A673 (cell line): ENCODE measurements around the gene CELF5. TPM values are rescaled to one million over a fixed set of nuclear protein-coding genes. Genes with fewer than 3 reads are reported as not detected.

Source experiments
- BruUV-seq: library from RNA; stranded (reverse); fragments of 400-500 nt; replicated peaks from 2 replicates; lab custom pipeline; 2021; lab: Mats Ljungman, UMichigan
- CTCF ChIA-PET: fragments of 300-600 bp; sonication (Branson Sonifier 250); formaldehyde crosslinking; loops from one replicate; lab custom pipeline; 2022; ENCODE audit warnings: antibody characterized with exemption; lab: Charles Lee
- POLR2A ChIA-PET: fragments of 300-600 bp; sonication (Branson Sonifier 250); formaldehyde crosslinking; loops from one replicate; lab custom pipeline; 2022; ENCODE audit warnings: antibody characterized with exemption; ENCODE audit not compliant: low non-redundant PET; lab: Charles Lee
- DNase-seq: peaks from one replicate; pipeline ENCODE4 v3.0.0-alpha.2; 2015; ENCODE audit warnings: low spot score
- H3K27ac ChIP-seq: fragments of 200-600 bp; sonication (generic); 2 replicates; pipeline ENCODE4 v1.5.1; 2016; ENCODE audit warnings: mixed run types, low read depth, mild to moderate bottlenecking, mixed read lengths, antibody characterized with exemption, low read length; ENCODE audit not compliant: poor library complexity, severe bottlenecking
- H3K27me3 ChIP-seq: fragments of 200-600 bp; sonication (generic); replicated peaks from 2 replicates; pipeline ENCODE4 v1.6.1; 2017; ENCODE audit warnings: mixed run types, low read depth, mild to moderate bottlenecking, mixed read lengths, antibody characterized with exemption, low read length; ENCODE audit not compliant: insufficient read depth, poor library complexity
- H3K36me3 ChIP-seq: fragments of 200-600 bp; sonication (generic); 2 replicates; pipeline ENCODE4 v1.6.1; 2016; ENCODE audit warnings: mixed run types, mild to moderate bottlenecking, mixed read lengths, antibody characterized with exemption, low read length; ENCODE audit not compliant: insufficient read depth, poor library complexity, severe bottlenecking
- H3K4me1 ChIP-seq: fragments of 200-600 bp; sonication (generic); 2 replicates; pipeline ENCODE4 v1.6.1; 2017; ENCODE audit warnings: mixed run types, mild to moderate bottlenecking, mixed read lengths, antibody characterized with exemption, low read length; ENCODE audit not compliant: insufficient read depth, poor library complexity, severe bottlenecking
- H3K4me3 ChIP-seq: fragments of 200-600 bp; sonication (generic); 2 replicates; pipeline ENCODE4 v1.5.1; 2016; ENCODE audit warnings: low read depth, mixed run types, mild to moderate bottlenecking, mixed read lengths, low read length; ENCODE audit not compliant: poor library complexity, severe bottlenecking
- H3K9me3 ChIP-seq: fragments of 200-600 bp; sonication (generic); 2 replicates; pipeline ENCODE4 v1.6.1; 2016; ENCODE audit warnings: mixed run types, low read depth, mild to moderate bottlenecking, mixed read lengths, antibody characterized with exemption, low read length; ENCODE audit not compliant: poor library complexity, severe bottlenecking
- CTCF ChIP-seq: fragments of 300-800, 200-600 bp; sonication (generic); conservative IDR thresholded peaks from 2 replicates; pipeline ENCODE4 v1.5.1; 2017; ENCODE audit warnings: low read depth, mild to moderate bottlenecking, antibody characterized with exemption, low read length, moderate library complexity, mixed read lengths
- EZH2 ChIP-seq: fragments of 200-600 bp; sonication (generic); IDR thresholded peaks from 2 replicates; pipeline ENCODE4 v1.6.1; 2017; ENCODE audit warnings: borderline replicate concordance, low read depth, mild to moderate bottlenecking, mixed read lengths, antibody characterized with exemption, low read length; ENCODE audit not compliant: poor library complexity, severe bottlenecking
- intact Hi-C: fragments of 100-400 bp; cut with micrococcal nuclease; formaldehyde crosslinking; loops from one replicate; pipeline ENCODE4 v1.10.0; 2022; ENCODE audit not compliant: unreplicated experiment
- total RNA-seq: library from RNA; stranded (reverse); gene quantifications from 2 replicates; pipeline ENCODE4 v1.2.3, GENCODE V29; 2021

Gene CELF5
- total RNA-seq, 1 experiment from 2014 or later, result 3.7 TPM

DNA sequence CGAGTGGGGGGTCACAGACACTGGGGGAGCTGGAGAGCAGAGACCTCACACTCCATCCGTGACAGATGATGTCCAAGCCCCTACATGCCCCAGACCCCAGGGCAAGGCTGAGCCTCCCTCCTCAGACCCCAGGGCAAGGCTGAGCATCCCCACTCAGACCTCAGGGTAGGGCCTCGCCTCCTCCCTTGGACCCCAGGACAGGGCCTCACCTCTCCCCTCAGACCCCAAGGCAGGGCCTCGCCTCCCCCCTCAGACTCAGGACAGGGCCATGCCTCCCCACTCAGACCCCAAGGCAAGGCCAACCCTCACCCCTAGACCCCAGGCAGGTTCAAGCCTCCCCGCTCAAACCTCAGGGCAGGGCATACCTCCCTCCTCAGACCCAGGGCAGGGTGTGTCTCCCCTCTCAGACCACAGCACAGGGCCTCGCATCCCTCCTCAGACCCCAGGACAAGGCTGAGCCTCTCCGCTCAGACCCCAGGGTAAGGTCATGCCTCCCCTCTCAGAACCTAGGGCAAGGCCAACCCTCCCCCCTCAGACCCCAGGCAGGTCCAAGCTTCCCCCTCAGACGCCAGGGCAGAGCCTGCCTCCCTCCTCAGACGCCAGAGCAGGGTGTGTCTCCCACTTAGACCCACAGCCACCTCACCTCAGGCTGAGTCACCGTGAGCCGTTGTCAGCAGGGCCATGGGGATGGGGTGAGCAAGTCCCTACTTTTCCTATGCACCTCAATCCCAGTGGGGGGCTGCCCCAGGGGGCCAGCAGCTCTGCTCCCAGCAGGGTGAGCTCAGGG lies 47.6 kb upstream of the CELF5 start:
- no TSS peak for BruUV-seq
- DNase-seq, result peak; percentile 48
- POLR2A ChIA-PET, result no interaction called here
- H3K27me3 ChIP-seq, result no peaks in the 10 kb centered on the region
- H3K9me3 ChIP-seq, result no peaks in the 10 kb centered on the region
- no peaks in the 10 kb centered on the region for H3K4me1 ChIP-seq
- no peaks in the 10 kb centered on the region for H3K36me3 ChIP-seq
- H3K4me3 ChIP-seq, result no peak overlapping the region
- intact Hi-C loops, result no loop called here
- H3K27ac ChIP-seq, result no peak overlapping the region
- TF ChIP-seq EZH2, result no peak
- TF ChIP-seq CTCF, result no peak
- CTCF ChIA-PET, result no interaction called here

- no peak for DNase-seq
- no peaks in the 10 kb centered on the region for H3K4me1 ChIP-seq
- H3K27ac ChIP-seq, result no peak within 1 kb of the TSS
- no peaks in the 10 kb centered on the region for H3K9me3 ChIP-seq
- POLR2A ChIA-PET, result no interaction called here
- CTCF ChIA-PET, result no interaction called here
- intact Hi-C loops, result no loop called here
- no TSS peak for BruUV-seq
- no peaks in the 10 kb centered on the region for H3K27me3 ChIP-seq
- TF ChIP-seq EZH2, result no peak
- TF ChIP-seq CTCF, result no peak
- no peak within 1 kb of the TSS for H3K4me3 ChIP-seq
- H3K36me3 ChIP-seq, result no peaks in the 10 kb centered on the region
These were observed 46.0 kb upstream of the CELF5 start, which contains the start of gene S1PR4 for GRCh38 chr19:3178377-3178972. TSS of gene S1PR4 (plus strand) at chr19:3178769. CDS start at chr19:3178793, 24 bp downstream.

GRCh38 chr19:3178973-3179738 lies 45.3 kb upstream of the CELF5 start:
- H3K4me3 ChIP-seq, result no peak overlapping the region
- H3K36me3 ChIP-seq, result no peaks in the 10 kb centered on the region
- no peaks in the 10 kb centered on the region for H3K4me1 ChIP-seq
- DNase-seq, result no peak
- ChIA-PET CTCF (no interaction called here), POLR2A (no interaction called here)
- no peak overlapping the region for H3K27ac ChIP-seq
- intact Hi-C loops, result no loop called here
- no peak for TF ChIP-seq CTCF
- no peak for TF ChIP-seq EZH2
- H3K9me3 ChIP-seq, result no peaks in the 10 kb centered on the region
- no TSS peak for BruUV-seq
- H3K27me3 ChIP-seq, result no peaks in the 10 kb centered on the region
